Measurements from ENCODE around the gene CHST11.

- TF ChIP-seq CTCF (IDR thresholded peaks at IDR 0.05) = no peak
- TF ChIP-seq EZH2phosphoT487 (IDR thresholded peaks at IDR 0.05) = no peak
These were observed 312.4 kb downstream of the CHST11 start for GRCh38 chr12:104769144-104769561.

Data from neural progenitor cell (in vitro differentiated cells).